ENCODE data around the gene OSBPL5. TPM values are rescaled to one million over a fixed set of nuclear protein-coding genes. Genes with fewer than 3 reads are reported as not detected.

Gene OSBPL5
- total and polyA plus RNA-seq, 9 of the 15 experiments (the other 6 are each of a cell fraction or from before 2014, with no cell fraction given), result 0.06 to 14.8 (median 3.2) TPM

DNA sequence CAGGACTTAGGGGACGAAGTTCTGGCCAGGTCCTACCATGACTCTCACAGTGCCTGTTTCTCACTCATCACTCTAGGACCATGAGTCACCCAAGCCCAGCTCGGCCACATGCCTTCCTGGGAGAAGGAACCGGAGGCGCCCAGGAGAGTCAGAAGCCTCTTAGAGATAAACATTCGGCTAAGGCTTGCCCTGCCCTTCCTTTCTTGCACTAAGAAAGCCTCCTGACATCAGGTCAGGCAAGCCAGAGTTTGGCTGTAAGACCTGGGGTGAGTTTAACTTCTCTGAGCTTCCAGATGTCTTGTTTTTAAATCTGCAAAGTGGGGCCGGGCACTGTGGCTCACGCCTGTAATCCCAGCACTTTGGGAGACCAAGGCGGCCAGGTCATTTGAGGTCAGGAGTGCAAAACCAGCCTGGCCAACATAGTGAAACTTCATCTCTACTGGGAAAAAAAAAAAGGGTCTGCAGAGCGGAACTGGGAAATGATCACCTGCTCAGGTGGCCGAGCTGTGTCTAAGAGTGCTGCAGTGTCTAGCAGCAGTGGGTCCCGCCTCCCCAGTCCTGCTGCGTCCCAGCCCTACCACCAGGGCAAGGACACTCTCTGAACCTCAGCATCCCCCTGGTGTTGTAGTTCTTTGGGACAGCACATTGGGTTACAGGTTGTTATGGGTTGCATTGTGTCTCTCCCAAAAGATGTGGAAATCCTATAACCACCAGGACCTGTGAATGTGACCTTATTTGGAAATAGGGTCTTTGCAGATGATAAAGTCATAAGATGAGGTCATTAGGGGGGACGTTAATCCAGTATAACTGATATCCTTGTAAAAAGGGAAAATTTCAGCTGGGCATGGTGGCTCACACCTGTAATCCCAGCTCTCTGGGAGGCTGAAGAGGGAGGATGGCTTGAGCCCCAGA lies 106.1 kb downstream of the OSBPL5 start (continued):
- TF ChIP-seq, protein P1, sequence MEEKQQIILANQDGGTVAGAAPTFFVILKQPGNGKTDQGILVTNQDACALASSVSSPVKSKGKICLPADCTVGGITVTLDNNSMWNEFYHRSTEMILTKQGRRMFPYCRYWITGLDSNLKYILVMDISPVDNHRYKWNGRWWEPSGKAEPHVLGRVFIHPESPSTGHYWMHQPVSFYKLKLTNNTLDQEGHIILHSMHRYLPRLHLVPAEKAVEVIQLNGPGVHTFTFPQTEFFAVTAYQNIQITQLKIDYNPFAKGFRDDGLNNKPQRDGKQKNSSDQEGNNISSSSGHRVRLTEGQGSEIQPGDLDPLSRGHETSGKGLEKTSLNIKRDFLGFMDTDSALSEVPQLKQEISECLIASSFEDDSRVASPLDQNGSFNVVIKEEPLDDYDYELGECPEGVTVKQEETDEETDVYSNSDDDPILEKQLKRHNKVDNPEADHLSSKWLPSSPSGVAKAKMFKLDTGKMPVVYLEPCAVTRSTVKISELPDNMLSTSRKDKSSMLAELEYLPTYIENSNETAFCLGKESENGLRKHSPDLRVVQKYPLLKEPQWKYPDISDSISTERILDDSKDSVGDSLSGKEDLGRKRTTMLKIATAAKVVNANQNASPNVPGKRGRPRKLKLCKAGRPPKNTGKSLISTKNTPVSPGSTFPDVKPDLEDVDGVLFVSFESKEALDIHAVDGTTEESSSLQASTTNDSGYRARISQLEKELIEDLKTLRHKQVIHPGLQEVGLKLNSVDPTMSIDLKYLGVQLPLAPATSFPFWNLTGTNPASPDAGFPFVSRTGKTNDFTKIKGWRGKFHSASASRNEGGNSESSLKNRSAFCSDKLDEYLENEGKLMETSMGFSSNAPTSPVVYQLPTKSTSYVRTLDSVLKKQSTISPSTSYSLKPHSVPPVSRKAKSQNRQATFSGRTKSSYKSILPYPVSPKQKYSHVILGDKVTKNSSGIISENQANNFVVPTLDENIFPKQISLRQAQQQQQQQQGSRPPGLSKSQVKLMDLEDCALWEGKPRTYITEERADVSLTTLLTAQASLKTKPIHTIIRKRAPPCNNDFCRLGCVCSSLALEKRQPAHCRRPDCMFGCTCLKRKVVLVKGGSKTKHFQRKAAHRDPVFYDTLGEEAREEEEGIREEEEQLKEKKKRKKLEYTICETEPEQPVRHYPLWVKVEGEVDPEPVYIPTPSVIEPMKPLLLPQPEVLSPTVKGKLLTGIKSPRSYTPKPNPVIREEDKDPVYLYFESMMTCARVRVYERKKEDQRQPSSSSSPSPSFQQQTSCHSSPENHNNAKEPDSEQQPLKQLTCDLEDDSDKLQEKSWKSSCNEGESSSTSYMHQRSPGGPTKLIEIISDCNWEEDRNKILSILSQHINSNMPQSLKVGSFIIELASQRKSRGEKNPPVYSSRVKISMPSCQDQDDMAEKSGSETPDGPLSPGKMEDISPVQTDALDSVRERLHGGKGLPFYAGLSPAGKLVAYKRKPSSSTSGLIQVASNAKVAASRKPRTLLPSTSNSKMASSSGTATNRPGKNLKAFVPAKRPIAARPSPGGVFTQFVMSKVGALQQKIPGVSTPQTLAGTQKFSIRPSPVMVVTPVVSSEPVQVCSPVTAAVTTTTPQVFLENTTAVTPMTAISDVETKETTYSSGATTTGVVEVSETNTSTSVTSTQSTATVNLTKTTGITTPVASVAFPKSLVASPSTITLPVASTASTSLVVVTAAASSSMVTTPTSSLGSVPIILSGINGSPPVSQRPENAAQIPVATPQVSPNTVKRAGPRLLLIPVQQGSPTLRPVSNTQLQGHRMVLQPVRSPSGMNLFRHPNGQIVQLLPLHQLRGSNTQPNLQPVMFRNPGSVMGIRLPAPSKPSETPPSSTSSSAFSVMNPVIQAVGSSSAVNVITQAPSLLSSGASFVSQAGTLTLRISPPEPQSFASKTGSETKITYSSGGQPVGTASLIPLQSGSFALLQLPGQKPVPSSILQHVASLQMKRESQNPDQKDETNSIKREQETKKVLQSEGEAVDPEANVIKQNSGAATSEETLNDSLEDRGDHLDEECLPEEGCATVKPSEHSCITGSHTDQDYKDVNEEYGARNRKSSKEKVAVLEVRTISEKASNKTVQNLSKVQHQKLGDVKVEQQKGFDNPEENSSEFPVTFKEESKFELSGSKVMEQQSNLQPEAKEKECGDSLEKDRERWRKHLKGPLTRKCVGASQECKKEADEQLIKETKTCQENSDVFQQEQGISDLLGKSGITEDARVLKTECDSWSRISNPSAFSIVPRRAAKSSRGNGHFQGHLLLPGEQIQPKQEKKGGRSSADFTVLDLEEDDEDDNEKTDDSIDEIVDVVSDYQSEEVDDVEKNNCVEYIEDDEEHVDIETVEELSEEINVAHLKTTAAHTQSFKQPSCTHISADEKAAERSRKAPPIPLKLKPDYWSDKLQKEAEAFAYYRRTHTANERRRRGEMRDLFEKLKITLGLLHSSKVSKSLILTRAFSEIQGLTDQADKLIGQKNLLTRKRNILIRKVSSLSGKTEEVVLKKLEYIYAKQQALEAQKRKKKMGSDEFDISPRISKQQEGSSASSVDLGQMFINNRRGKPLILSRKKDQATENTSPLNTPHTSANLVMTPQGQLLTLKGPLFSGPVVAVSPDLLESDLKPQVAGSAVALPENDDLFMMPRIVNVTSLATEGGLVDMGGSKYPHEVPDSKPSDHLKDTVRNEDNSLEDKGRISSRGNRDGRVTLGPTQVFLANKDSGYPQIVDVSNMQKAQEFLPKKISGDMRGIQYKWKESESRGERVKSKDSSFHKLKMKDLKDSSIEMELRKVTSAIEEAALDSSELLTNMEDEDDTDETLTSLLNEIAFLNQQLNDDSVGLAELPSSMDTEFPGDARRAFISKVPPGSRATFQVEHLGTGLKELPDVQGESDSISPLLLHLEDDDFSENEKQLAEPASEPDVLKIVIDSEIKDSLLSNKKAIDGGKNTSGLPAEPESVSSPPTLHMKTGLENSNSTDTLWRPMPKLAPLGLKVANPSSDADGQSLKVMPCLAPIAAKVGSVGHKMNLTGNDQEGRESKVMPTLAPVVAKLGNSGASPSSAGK (IDR thresholded peaks at IDR 0.05), result peak; percentile 81
- TF ChIP-seq TRIM24 (IDR thresholded peaks at IDR 0.05), result 0 out of 4 replicates have a peak, but pooled peaks of 1 of the 2 experiments have one; percentile 9
- peak; percentile 85 for TF ChIP-seq L3MBTL2 (IDR thresholded peaks at IDR 0.05)
- TF ChIP-seq, protein P2, sequence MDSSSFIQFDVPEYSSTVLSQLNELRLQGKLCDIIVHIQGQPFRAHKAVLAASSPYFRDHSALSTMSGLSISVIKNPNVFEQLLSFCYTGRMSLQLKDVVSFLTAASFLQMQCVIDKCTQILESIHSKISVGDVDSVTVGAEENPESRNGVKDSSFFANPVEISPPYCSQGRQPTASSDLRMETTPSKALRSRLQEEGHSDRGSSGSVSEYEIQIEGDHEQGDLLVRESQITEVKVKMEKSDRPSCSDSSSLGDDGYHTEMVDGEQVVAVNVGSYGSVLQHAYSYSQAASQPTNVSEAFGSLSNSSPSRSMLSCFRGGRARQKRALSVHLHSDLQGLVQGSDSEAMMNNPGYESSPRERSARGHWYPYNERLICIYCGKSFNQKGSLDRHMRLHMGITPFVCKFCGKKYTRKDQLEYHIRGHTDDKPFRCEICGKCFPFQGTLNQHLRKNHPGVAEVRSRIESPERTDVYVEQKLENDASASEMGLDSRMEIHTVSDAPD (CRISPR knock-in tag; IDR thresholded peaks at IDR 0.05), result no peak
- TF ChIP-seq CTBP1 (IDR thresholded peaks at IDR 0.05; ENCODE audit: borderline replicate concordance), result peak; percentile 81
- TF ChIP-seq PBX2 (CRISPR knock-in tag; IDR thresholded peaks at IDR 0.05; ENCODE audit: low read depth), result no peak
- peak; percentile 70 for TF ChIP-seq PBX2 (tag; conservative IDR thresholded peaks at IDR 0.05; ENCODE audit: low read depth)
- TF ChIP-seq FOXA3 (CRISPR knock-in tag; conservative IDR thresholded peaks at IDR 0.05 in 1 of 2, IDR thresholded peaks at IDR 0.05 in 1 of 2), result peak in 1 of 2 experiments; percentile 33; a peak in 1 of 4 replicates
- TF ChIP-seq MAX (CRISPR knock-in tag; IDR thresholded peaks at IDR 0.05), result peak; percentile 90
